Measurements from ENCODE around the gene ALOX15B.
"Not testable (repeated sequence)": the region's sequence is repeated elsewhere in the genome, so short reads cannot be mapped to it uniquely, and the experiment has no call there.

The ALOX15B gene

GRCh38 chr17:8024161-8024560, 14.7 kb upstream of the ALOX15B start:
- H3K9ac ChIP-seq (ENCODE audit: low read depth, low read length); H3K4me1 ChIP-seq (ENCODE audit: control insufficient read depth, insufficient read depth, low read length); H3K27ac ChIP-seq (ENCODE audit: low read depth, low read length); H3K4me3 ChIP-seq (ENCODE audit: low read depth, low read length); H3K36me3 ChIP-seq (ENCODE audit: control insufficient read depth, insufficient read depth, low read length); H3K27me3 ChIP-seq (ENCODE audit: control insufficient read depth, insufficient read depth, low read length); H3K9me3 ChIP-seq (ENCODE audit: control insufficient read depth, insufficient read depth, low read length): not testable (repeated sequence)

- no peak overlapping the region for H3K27ac ChIP-seq (ENCODE audit: low read depth, low read length)
Observed at GRCh38 chr17:8025176-8025911, 13.5 kb upstream of the ALOX15B start.

DNA sequence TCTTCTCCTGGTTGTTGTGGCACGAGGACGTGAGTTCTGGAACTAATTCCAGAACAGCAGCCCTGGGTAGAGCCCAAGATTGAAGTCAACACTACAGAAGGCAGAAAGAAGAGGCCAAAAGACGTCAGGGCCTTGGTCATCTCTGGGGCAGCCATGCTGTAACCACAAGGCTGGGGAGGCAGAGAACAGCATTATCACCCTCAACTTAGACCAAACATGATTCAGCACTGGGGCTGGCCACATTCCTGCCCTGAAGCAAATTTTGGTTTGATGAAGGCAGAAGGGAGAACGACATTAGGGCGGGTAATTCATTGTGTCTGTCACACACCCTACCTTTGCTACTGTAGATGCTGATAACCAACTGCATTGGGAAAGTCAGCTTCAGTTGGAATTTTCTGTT, 9.7 kb upstream of the ALOX15B start:
- Histone ChIP-seq H3K27ac (ENCODE audit: low read depth, low read length) (no peak overlapping the region), H3K4me3 (ENCODE audit: low read depth, low read length) (no peak overlapping the region), H3K27me3 (ENCODE audit: control insufficient read depth, insufficient read depth, low read length) (peaks cover 2% of the 10 kb centered on the region; the same call in 1 of the 2 replicates), H3K9ac (ENCODE audit: low read depth, low read length) (no peak overlapping the region), H3K4me1 (ENCODE audit: control insufficient read depth, insufficient read depth, low read length) (no peaks in the 10 kb centered on the region), H3K9me3 (ENCODE audit: control insufficient read depth, insufficient read depth, low read length) (no peaks in the 10 kb centered on the region), H3K36me3 (ENCODE audit: control insufficient read depth, insufficient read depth, low read length) (no peaks in the 10 kb centered on the region)

More at GRCh38 chr17:8025176-8025911, 13.5 kb upstream of the ALOX15B start:
- Histone ChIP-seq H3K4me3 (ENCODE audit: low read depth, low read length) (no peak overlapping the region), H3K4me1 (ENCODE audit: control insufficient read depth, insufficient read depth, low read length) (no peaks in the 10 kb centered on the region), H3K27me3 (ENCODE audit: control insufficient read depth, insufficient read depth, low read length) (peaks cover 2% of the 10 kb centered on the region; the same call in 1 of the 2 replicates), H3K36me3 (ENCODE audit: control insufficient read depth, insufficient read depth, low read length) (no peaks in the 10 kb centered on the region), H3K9me3 (ENCODE audit: control insufficient read depth, insufficient read depth, low read length) (no peaks in the 10 kb centered on the region), H3K9ac (ENCODE audit: low read depth, low read length) (no peak overlapping the region)

GRCh38 chr17:8031261-8031661, 7.6 kb upstream of the ALOX15B start:
- H3K27me3 ChIP-seq (ENCODE audit: control insufficient read depth, insufficient read depth, low read length), result peaks cover 2% of the 10 kb centered on the region; the same call in 1 of the 2 replicates
- H3K9ac ChIP-seq (ENCODE audit: low read depth, low read length), result no peak overlapping the region
- no peaks in the 10 kb centered on the region for H3K4me1 ChIP-seq (ENCODE audit: control insufficient read depth, insufficient read depth, low read length)
- no peaks in the 10 kb centered on the region for H3K9me3 ChIP-seq (ENCODE audit: control insufficient read depth, insufficient read depth, low read length)
- no peak overlapping the region for H3K4me3 ChIP-seq (ENCODE audit: low read depth, low read length)
- no peaks in the 10 kb centered on the region for H3K36me3 ChIP-seq (ENCODE audit: control insufficient read depth, insufficient read depth, low read length)
- no peak overlapping the region for H3K27ac ChIP-seq (ENCODE audit: low read depth, low read length)

DNA sequence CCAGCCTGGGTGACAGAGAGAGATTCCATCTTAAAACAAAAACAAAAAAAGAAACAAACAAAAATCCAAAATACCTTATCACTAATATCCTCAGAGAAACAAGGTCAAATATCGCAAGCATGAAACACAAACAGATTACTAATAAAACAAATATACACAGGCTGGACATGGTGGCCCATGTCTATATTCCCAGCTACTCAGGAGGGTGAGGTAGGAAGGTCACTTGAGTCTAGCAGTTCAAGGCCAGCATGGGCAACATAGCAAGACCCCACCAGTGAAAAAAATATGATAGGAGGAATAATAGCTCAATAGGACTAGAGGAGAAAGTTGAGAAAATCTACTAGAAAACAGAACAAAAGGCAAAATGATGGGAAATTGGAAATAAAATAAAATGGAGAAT, 6.9 kb upstream of the ALOX15B start:
- Histone ChIP-seq H3K9ac (ENCODE audit: low read depth, low read length) (no peak overlapping the region), H3K36me3 (ENCODE audit: control insufficient read depth, insufficient read depth, low read length) (no peaks in the 10 kb centered on the region), H3K27me3 (ENCODE audit: control insufficient read depth, insufficient read depth, low read length) (peaks cover 2% of the 10 kb centered on the region; the same call in 1 of the 2 replicates), H3K9me3 (ENCODE audit: control insufficient read depth, insufficient read depth, low read length) (no peaks in the 10 kb centered on the region), H3K27ac (ENCODE audit: low read depth, low read length) (no peak overlapping the region), H3K4me1 (ENCODE audit: control insufficient read depth, insufficient read depth, low read length) (no peaks in the 10 kb centered on the region), H3K4me3 (ENCODE audit: low read depth, low read length) (no peak overlapping the region)

GRCh38 chr17:8032442-8032841, 6.4 kb upstream of the ALOX15B start:
- no peak overlapping the region for H3K27ac ChIP-seq (ENCODE audit: low read depth, low read length)
- no peaks in the 10 kb centered on the region for H3K9me3 ChIP-seq (ENCODE audit: control insufficient read depth, insufficient read depth, low read length)
- no peak overlapping the region for H3K9ac ChIP-seq (ENCODE audit: low read depth, low read length)
- no peaks in the 10 kb centered on the region for H3K36me3 ChIP-seq (ENCODE audit: control insufficient read depth, insufficient read depth, low read length)
- H3K27me3 ChIP-seq (ENCODE audit: control insufficient read depth, insufficient read depth, low read length), result peaks cover 2% of the 10 kb centered on the region; the same call in 1 of the 2 replicates
- H3K4me1 ChIP-seq (ENCODE audit: control insufficient read depth, insufficient read depth, low read length), result no peaks in the 10 kb centered on the region
- H3K4me3 ChIP-seq (ENCODE audit: low read depth, low read length), result no peak overlapping the region

- H3K4me1 ChIP-seq (ENCODE audit: control insufficient read depth, insufficient read depth, low read length), result peaks cover 7% of the 10 kb centered on the region; the same call in 1 of the 2 replicates
- H3K36me3 ChIP-seq (ENCODE audit: control insufficient read depth, insufficient read depth, low read length), result no peaks in the 10 kb centered on the region
- H3K9me3 ChIP-seq (ENCODE audit: control insufficient read depth, insufficient read depth, low read length), result no peaks in the 10 kb centered on the region
- no peaks in the 10 kb centered on the region for H3K27me3 ChIP-seq (ENCODE audit: control insufficient read depth, insufficient read depth, low read length)
- no peak overlapping the region for H3K4me3 ChIP-seq (ENCODE audit: low read depth, low read length)
- no peak overlapping the region for H3K9ac ChIP-seq (ENCODE audit: low read depth, low read length)
- no peak overlapping the region for H3K27ac ChIP-seq (ENCODE audit: low read depth, low read length)
Observed at GRCh38 chr17:8039611-8040168, 831 bp downstream of the ALOX15B start.

- no peaks in the 10 kb centered on the region for H3K27me3 ChIP-seq (ENCODE audit: control insufficient read depth, insufficient read depth, low read length)
Observed at GRCh38 chr17:8041249-8041928, 2.5 kb downstream of the ALOX15B start.

DNA sequence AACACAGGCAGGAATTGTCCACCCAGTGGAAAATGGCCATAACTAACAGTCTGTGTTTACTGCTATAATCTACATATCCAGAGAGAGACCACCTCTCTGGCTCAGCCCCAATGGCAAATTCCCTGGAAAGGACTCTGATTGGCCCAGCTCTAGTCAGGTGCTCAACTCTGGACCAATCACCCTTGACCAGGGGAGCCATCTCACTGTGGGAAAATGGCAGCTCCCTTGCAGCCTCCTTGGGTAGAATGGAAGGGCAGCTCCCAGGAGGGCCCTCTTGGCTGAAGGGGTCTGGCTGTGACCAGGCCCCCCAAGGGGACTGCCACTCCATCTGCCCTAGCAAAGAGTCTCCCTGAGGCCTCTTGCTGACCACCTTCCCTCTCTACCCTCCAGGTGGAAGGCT, 3.1 kb downstream of the ALOX15B start:
- Histone ChIP-seq H3K4me3 (ENCODE audit: low read depth, low read length) (no peak overlapping the region), H3K27ac (ENCODE audit: low read depth, low read length) (no peak overlapping the region), H3K27me3 (ENCODE audit: control insufficient read depth, insufficient read depth, low read length) (no peaks in the 10 kb centered on the region), H3K9ac (ENCODE audit: low read depth, low read length) (no peak overlapping the region), H3K4me1 (ENCODE audit: control insufficient read depth, insufficient read depth, low read length) (peaks cover 7% of the 10 kb centered on the region; the same call in 1 of the 2 replicates), H3K36me3 (ENCODE audit: control insufficient read depth, insufficient read depth, low read length) (no peaks in the 10 kb centered on the region), H3K9me3 (ENCODE audit: control insufficient read depth, insufficient read depth, low read length) (no peaks in the 10 kb centered on the region)

More at GRCh38 chr17:8041249-8041928, 2.5 kb downstream of the ALOX15B start:
- no peaks in the 10 kb centered on the region for H3K9me3 ChIP-seq (ENCODE audit: control insufficient read depth, insufficient read depth, low read length)
- peaks cover 7% of the 10 kb centered on the region; the same call in 1 of the 2 replicates for H3K4me1 ChIP-seq (ENCODE audit: control insufficient read depth, insufficient read depth, low read length)
- H3K36me3 ChIP-seq (ENCODE audit: control insufficient read depth, insufficient read depth, low read length), result no peaks in the 10 kb centered on the region
- H3K9ac ChIP-seq (ENCODE audit: low read depth, low read length), result no peak overlapping the region
- H3K4me3 ChIP-seq (ENCODE audit: low read depth, low read length), result no peak overlapping the region
- H3K27ac ChIP-seq (ENCODE audit: low read depth, low read length), result no peak overlapping the region

GRCh38 chr17:8044819-8045810, 6.3 kb downstream of the ALOX15B start:
- peaks cover 4% of the 10 kb centered on the region; the same call in 1 of the 2 replicates for H3K4me1 ChIP-seq (ENCODE audit: control insufficient read depth, insufficient read depth, low read length)
- H3K4me3 ChIP-seq (ENCODE audit: low read depth, low read length), result no peak overlapping the region
- H3K9me3 ChIP-seq (ENCODE audit: control insufficient read depth, insufficient read depth, low read length), result no peaks in the 10 kb centered on the region
- H3K27me3 ChIP-seq (ENCODE audit: control insufficient read depth, insufficient read depth, low read length), result no peaks in the 10 kb centered on the region
- H3K27ac ChIP-seq (ENCODE audit: low read depth, low read length), result no peak overlapping the region
- H3K9ac ChIP-seq (ENCODE audit: low read depth, low read length), result no peak overlapping the region
- H3K36me3 ChIP-seq (ENCODE audit: control insufficient read depth, insufficient read depth, low read length), result no peaks in the 10 kb centered on the region
